GM12873 (cell line): ENCODE data around the gene RPS6KA5.

Experiments used
- CTCF ChIP-seq: IDR thresholded peaks from 2 replicates; pipeline ENCODE4 v1.5.1; 2012; ENCODE audit warnings: low read depth, mild to moderate bottlenecking, moderate library complexity, low read length, control low read depth; ENCODE audit not compliant: insufficient read depth; ENCODE audit errors: missing control alignments

Gene RPS6KA5

GRCh38 chr14:90965765-90966164 lies 94.7 kb downstream of the RPS6KA5 start:
- no peak for TF ChIP-seq CTCF

GRCh38 chr14:90963343-90963742 lies 97.1 kb downstream of the RPS6KA5 start:
- TF ChIP-seq CTCF, result no peak

- no peak for TF ChIP-seq CTCF
Observed at GRCh38 chr14:90962505-90963109, 97.8 kb downstream of the RPS6KA5 start.

GRCh38 chr14:90960818-90961217 lies 99.6 kb downstream of the RPS6KA5 start:
- TF ChIP-seq CTCF, result no peak

GRCh38 chr14:90959344-90959743 lies 101.1 kb downstream of the RPS6KA5 start:
- no peak for TF ChIP-seq CTCF

GRCh38 chr14:90956273-90956672 lies 104.2 kb downstream of the RPS6KA5 start:
- no peak for TF ChIP-seq CTCF

- no peak for TF ChIP-seq CTCF
Observed at GRCh38 chr14:90943367-90943766, 117.1 kb downstream of the RPS6KA5 start.
